Liver (tissue), 3 donors: ENCODE measurements around the gene NDUFAF5.

ENCODE experiments used
- GABPA ChIP-seq, 2 donors: IDR thresholded peaks in 1 of 2; conservative IDR thresholded peaks in 1 of 2; 2 replicates each; pipeline ENCODE4 v1.6.1; 2016; ENCODE audit warnings: antibody characterized with exemption in 2 of 2, mild to moderate bottlenecking in 1 of 2, moderate library complexity in 1 of 2
- HNF4G ChIP-seq: IDR thresholded peaks from 2 replicates; pipeline ENCODE4 v1.6.1; 2016; ENCODE audit warnings: antibody characterized with exemption
- MAX ChIP-seq: IDR thresholded peaks from 2 replicates; pipeline ENCODE4 v1.6.1; 2016; ENCODE audit warnings: antibody characterized with exemption
- RAD21 ChIP-seq, 2 donors: IDR thresholded peaks; 2 replicates each; pipeline ENCODE4 v1.6.1; 2016; ENCODE audit warnings: antibody characterized with exemption in 2 of 2, mild to moderate bottlenecking in 2 of 2
- SP1 ChIP-seq: IDR thresholded peaks from 2 replicates; pipeline ENCODE4 v1.6.1; 2018; ENCODE audit warnings: antibody characterized with exemption, mild to moderate bottlenecking
- TAF1 ChIP-seq: conservative IDR thresholded peaks from 2 replicates; pipeline ENCODE4 v1.6.1; 2016; ENCODE audit warnings: antibody characterized with exemption, mild to moderate bottlenecking
- YY1 ChIP-seq: IDR thresholded peaks from 2 replicates; pipeline ENCODE4 v1.6.1; 2016; ENCODE audit warnings: antibody characterized with exemption, mild to moderate bottlenecking
- TF ChIP-seq, protein P1 (sequence below): fragments of 150-350 bp; IDR thresholded peaks from 2 replicates; pipeline ENCODE4 v1.5.1; 2017; ENCODE audit warnings: improper control_type of control experiment, low read depth, low read length; ENCODE audit not compliant: missing input control
- TF ChIP-seq, protein P2 (sequence below): IDR thresholded peaks from 2 replicates; pipeline ENCODE4 v1.6.1; 2016; ENCODE audit warnings: antibody characterized with exemption, mild to moderate bottlenecking
- donor health status: healthy.
- donor health status: healthy.

GRCh38 chr20:13799040-13799439 is 14.2 kb downstream of the NDUFAF5 start:
- TF ChIP-seq, protein P1, sequence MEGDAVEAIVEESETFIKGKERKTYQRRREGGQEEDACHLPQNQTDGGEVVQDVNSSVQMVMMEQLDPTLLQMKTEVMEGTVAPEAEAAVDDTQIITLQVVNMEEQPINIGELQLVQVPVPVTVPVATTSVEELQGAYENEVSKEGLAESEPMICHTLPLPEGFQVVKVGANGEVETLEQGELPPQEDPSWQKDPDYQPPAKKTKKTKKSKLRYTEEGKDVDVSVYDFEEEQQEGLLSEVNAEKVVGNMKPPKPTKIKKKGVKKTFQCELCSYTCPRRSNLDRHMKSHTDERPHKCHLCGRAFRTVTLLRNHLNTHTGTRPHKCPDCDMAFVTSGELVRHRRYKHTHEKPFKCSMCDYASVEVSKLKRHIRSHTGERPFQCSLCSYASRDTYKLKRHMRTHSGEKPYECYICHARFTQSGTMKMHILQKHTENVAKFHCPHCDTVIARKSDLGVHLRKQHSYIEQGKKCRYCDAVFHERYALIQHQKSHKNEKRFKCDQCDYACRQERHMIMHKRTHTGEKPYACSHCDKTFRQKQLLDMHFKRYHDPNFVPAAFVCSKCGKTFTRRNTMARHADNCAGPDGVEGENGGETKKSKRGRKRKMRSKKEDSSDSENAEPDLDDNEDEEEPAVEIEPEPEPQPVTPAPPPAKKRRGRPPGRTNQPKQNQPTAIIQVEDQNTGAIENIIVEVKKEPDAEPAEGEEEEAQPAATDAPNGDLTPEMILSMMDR = no peak
- TF ChIP-seq, protein P2, sequence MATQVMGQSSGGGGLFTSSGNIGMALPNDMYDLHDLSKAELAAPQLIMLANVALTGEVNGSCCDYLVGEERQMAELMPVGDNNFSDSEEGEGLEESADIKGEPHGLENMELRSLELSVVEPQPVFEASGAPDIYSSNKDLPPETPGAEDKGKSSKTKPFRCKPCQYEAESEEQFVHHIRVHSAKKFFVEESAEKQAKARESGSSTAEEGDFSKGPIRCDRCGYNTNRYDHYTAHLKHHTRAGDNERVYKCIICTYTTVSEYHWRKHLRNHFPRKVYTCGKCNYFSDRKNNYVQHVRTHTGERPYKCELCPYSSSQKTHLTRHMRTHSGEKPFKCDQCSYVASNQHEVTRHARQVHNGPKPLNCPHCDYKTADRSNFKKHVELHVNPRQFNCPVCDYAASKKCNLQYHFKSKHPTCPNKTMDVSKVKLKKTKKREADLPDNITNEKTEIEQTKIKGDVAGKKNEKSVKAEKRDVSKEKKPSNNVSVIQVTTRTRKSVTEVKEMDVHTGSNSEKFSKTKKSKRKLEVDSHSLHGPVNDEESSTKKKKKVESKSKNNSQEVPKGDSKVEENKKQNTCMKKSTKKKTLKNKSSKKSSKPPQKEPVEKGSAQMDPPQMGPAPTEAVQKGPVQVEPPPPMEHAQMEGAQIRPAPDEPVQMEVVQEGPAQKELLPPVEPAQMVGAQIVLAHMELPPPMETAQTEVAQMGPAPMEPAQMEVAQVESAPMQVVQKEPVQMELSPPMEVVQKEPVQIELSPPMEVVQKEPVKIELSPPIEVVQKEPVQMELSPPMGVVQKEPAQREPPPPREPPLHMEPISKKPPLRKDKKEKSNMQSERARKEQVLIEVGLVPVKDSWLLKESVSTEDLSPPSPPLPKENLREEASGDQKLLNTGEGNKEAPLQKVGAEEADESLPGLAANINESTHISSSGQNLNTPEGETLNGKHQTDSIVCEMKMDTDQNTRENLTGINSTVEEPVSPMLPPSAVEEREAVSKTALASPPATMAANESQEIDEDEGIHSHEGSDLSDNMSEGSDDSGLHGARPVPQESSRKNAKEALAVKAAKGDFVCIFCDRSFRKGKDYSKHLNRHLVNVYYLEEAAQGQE = no peak
- TF ChIP-seq GABPA (IDR thresholded peaks at IDR 0.05 in 1 of 2, conservative IDR thresholded peaks at IDR 0.05 in 1 of 2) = no peak
- TF ChIP-seq MAX = no peak
- TF ChIP-seq YY1 = no peak
- no peak for TF ChIP-seq TAF1
- no peak for TF ChIP-seq RAD21 (IDR thresholded peaks at IDR 0.05)
- TF ChIP-seq SP1 = no peak
- TF ChIP-seq HNF4G = no peak
